ENCODE data around the gene PCCA. TPM values are rescaled to one million over a fixed set of nuclear protein-coding genes. Genes with fewer than 3 reads are reported as not detected.

PCCA gene
- total and polyA plus RNA-seq, 2 experiments from 2014 or later: 41.9 to 46.6 TPM

GRCh38 chr13:100517135-100517534 is 428.2 kb downstream of the PCCA start:
- Mint-ChIP-seq H3K4me3 (no peak overlapping the region), H3K36me3 (ENCODE audit: low read depth) (no peaks in the 10 kb centered on the region; the same call in 2 of the 3 replicates), H3K4me1 (peaks cover 70% of the 10 kb centered on the region), H3K9me3 (no peaks in the 10 kb centered on the region), H3K27ac (peak overlapping the region; percentile 49; the same call in 1 of the 2 replicates), H3K27me3 (ENCODE audit: insufficient read depth, low read depth, poor library complexity) (no peaks in the 10 kb centered on the region)
- Histone ChIP-seq H3K79me2 (replicated peaks; ENCODE audit: insufficient read depth) (no peaks in the 10 kb centered on the region), H3K4me1 (ENCODE audit: insufficient read depth) (peaks cover 50% of the 10 kb centered on the region), H2AFZ (no peak overlapping the region), H3K4me2 (no peak overlapping the region), H3K4me3 (no peak overlapping the region), H3K27ac (ENCODE audit: low read depth) (peak overlapping the region; percentile 27; the same call in 1 of the 2 replicates), H3F3A (replicated peaks; ENCODE audit: low read depth) (peaks cover 2% of the 10 kb centered on the region; the same call in 1 of the 2 replicates), H3K36me3 (ENCODE audit: insufficient read depth) (no peaks in the 10 kb centered on the region), H4K20me1 (replicated peaks; ENCODE audit: insufficient read depth) (no peaks in the 10 kb centered on the region), H3K27me3 (ENCODE audit: insufficient read depth) (no peaks in the 10 kb centered on the region), H3K9me2 (ENCODE audit: insufficient read depth) (no peaks in the 10 kb centered on the region)
- no peak; the same call in 2 of the 3 replicates for ATAC-seq
- TF ChIP-seq, protein P1, sequence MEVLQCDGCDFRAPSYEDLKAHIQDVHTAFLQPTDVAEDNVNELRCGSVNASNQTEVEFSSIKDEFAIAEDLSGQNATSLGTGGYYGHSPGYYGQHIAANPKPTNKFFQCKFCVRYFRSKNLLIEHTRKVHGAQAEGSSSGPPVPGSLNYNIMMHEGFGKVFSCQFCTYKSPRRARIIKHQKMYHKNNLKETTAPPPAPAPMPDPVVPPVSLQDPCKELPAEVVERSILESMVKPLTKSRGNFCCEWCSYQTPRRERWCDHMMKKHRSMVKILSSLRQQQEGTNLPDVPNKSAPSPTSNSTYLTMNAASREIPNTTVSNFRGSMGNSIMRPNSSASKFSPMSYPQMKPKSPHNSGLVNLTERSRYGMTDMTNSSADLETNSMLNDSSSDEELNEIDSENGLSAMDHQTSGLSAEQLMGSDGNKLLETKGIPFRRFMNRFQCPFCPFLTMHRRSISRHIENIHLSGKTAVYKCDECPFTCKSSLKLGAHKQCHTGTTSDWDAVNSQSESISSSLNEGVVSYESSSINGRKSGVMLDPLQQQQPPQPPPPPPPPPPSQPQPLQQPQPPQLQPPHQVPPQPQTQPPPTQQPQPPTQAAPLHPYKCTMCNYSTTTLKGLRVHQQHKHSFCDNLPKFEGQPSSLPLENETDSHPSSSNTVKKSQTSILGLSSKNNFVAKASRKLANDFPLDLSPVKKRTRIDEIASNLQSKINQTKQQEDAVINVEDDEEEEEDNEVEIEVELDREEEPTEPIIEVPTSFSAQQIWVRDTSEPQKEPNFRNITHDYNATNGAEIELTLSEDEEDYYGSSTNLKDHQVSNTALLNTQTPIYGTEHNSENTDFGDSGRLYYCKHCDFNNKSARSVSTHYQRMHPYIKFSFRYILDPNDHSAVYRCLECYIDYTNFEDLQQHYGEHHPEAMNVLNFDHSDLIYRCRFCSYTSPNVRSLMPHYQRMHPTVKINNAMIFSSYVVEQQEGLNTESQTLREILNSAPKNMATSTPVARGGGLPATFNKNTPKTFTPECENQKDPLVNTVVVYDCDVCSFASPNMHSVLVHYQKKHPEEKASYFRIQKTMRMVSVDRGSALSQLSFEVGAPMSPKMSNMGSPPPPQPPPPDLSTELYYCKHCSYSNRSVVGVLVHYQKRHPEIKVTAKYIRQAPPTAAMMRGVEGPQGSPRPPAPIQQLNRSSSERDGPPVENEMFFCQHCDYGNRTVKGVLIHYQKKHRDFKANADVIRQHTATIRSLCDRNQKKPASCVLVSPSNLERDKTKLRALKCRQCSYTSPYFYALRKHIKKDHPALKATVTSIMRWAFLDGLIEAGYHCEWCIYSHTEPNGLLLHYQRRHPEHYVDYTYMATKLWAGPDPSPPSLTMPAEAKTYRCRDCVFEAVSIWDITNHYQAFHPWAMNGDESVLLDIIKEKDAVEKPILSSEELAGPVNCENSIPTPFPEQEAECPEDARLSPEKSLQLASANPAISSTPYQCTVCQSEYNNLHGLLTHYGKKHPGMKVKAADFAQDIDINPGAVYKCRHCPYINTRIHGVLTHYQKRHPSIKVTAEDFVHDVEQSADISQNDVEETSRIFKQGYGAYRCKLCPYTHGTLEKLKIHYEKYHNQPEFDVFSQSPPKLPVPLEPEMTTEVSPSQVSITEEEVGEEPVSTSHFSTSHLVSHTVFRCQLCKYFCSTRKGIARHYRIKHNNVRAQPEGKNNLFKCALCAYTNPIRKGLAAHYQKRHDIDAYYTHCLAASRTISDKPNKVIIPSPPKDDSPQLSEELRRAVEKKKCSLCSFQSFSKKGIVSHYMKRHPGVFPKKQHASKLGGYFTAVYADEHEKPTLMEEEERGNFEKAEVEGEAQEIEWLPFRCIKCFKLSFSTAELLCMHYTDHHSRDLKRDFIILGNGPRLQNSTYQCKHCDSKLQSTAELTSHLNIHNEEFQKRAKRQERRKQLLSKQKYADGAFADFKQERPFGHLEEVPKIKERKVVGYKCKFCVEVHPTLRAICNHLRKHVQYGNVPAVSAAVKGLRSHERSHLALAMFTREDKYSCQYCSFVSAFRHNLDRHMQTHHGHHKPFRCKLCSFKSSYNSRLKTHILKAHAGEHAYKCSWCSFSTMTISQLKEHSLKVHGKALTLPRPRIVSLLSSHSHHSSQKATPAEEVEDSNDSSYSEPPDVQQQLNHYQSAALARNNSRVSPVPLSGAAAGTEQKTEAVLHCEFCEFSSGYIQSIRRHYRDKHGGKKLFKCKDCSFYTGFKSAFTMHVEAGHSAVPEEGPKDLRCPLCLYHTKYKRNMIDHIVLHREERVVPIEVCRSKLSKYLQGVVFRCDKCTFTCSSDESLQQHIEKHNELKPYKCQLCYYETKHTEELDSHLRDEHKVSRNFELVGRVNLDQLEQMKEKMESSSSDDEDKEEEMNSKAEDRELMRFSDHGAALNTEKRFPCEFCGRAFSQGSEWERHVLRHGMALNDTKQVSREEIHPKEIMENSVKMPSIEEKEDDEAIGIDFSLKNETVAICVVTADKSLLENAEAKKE (CRISPR knock-in tag; IDR thresholded peaks at IDR 0.05): no peak
- no peak for TF ChIP-seq EZH2 (IDR thresholded peaks at IDR 0.05; ENCODE audit: low read depth, unreplicated experiment)
- no peak for TF ChIP-seq ZNF331 (CRISPR knock-in tag; IDR thresholded peaks at IDR 0.05; ENCODE audit: low read depth)
- TF ChIP-seq ETS1 (IDR thresholded peaks at IDR 0.05): no peak
- no peak for TF ChIP-seq JUNB (IDR thresholded peaks at IDR 0.05; ENCODE audit: unreplicated experiment)
- no peak for TF ChIP-seq REST (IDR thresholded peaks at IDR 0.05; ENCODE audit: unreplicated experiment)
- TF ChIP-seq CTCF (conservative IDR thresholded peaks at IDR 0.05; ENCODE audit: low read depth in 2 of 2): no peak
- TF ChIP-seq EZH2phosphoT487 (IDR thresholded peaks at IDR 0.05; ENCODE audit: unreplicated experiment): no peak
- no peak for TF ChIP-seq POLR2AphosphoS5 (IDR thresholded peaks at IDR 0.05; ENCODE audit: low read depth)
- no peak for TF ChIP-seq STAT1 (IDR thresholded peaks at IDR 0.05; ENCODE audit: unreplicated experiment)
- no peak for TF ChIP-seq NANOG (IDR thresholded peaks at IDR 0.05; ENCODE audit: borderline replicate concordance)
- TF ChIP-seq CREB1 (CRISPR knock-in tag; IDR thresholded peaks at IDR 0.05; ENCODE audit: low read depth): no peak
- TF ChIP-seq ZNF114 (CRISPR knock-in tag; IDR thresholded peaks at IDR 0.05): no peak
- DNase-seq (ENCODE audit: low spot score): no peak

Measured in GM23338 (cell line).